Measurements from ENCODE around the gene DRC7. TPM values are rescaled to one million over a fixed set of nuclear protein-coding genes. Genes with fewer than 3 reads are reported as not detected.

Gene DRC7
- total RNA-seq, 1 experiment from 2014 or later, result not detected

DNA sequence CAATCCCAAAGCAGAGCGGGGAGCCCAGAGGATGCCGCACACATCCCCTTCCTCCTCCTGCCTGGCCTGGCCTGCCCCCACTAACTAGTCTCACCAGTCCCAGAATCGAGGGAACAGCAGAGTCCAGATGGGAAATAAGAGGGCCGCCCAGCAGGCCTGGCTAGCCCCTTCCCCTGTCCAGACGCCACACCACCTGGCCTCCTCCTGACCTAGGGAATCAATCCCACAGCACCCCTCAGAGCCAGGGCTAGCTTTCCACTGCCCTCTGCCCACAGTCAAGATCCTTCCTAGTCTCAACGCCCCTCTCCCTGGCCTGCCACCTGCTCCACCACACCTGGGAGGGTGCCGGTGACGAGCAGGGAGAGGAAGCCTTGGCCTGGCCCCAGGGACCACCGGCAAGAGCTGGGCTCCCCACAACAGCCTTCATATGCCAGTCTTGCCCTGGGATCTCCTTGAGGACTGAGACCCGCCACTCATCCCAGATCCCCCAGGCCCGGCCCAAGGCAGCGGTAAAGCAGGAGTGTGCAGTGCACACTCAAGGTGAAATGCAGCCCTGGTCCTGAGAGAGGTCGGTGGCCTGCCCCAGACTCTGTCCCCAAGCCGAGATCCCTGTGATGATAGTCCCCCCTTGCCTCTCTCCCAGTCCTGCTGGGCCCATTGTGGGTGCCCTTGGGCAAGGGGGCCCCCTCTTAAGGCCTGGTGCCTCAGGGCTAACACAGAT, 68.8 kb downstream of the DRC7 start:
- no peak for DNase-seq (ENCODE audit: low spot score)
- no peaks in the 10 kb centered on the region for H3K27me3 Mint-ChIP-seq (ENCODE audit: low read depth)
- peaks cover 22% of the 10 kb centered on the region for H3K4me1 Mint-ChIP-seq
- H3K9me3 Mint-ChIP-seq, result no peaks in the 10 kb centered on the region
- H3K4me3 Mint-ChIP-seq, result no peak overlapping the region
- ATAC-seq, result no peak
- ChIA-PET POLR2A (interaction anchor here (1.2 kb wide), 1 partner anchor 110 kb away, joined by 3 read pairs; no protein-coding TSS in a partner anchor), CTCF (interaction anchor here (4.9 kb wide), 1 partner anchor 12 kb away, joined by 30 read pairs; no protein-coding TSS in a partner anchor)
- H3K27ac Mint-ChIP-seq, result 0 out of 2 replicates have a peak overlapping the region, but pooled peaks have one; percentile 57
- TF ChIP-seq, protein P1, sequence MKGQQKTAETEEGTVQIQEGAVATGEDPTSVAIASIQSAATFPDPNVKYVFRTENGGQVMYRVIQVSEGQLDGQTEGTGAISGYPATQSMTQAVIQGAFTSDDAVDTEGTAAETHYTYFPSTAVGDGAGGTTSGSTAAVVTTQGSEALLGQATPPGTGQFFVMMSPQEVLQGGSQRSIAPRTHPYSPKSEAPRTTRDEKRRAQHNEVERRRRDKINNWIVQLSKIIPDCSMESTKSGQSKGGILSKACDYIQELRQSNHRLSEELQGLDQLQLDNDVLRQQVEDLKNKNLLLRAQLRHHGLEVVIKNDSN (CRISPR knock-in tag; IDR thresholded peaks at IDR 0.05), result no peak
- TF ChIP-seq ZNF423 (CRISPR knock-in tag; IDR thresholded peaks at IDR 0.05) (no peak), ZNF263 (CRISPR knock-in tag; IDR thresholded peaks at IDR 0.05; ENCODE audit: low read depth) (no peak), GRHL2 (CRISPR knock-in tag; IDR thresholded peaks at IDR 0.05; ENCODE audit: insufficient replicate concordance, severe bottlenecking) (no peak), ZBTB21 (CRISPR knock-in tag; IDR thresholded peaks at IDR 0.05; ENCODE audit: borderline replicate concordance) (no peak), NFATC4 (CRISPR knock-in tag; IDR thresholded peaks at IDR 0.05) (no peak), TCF7 (CRISPR knock-in tag; IDR thresholded peaks at IDR 0.05; ENCODE audit: low read depth) (no peak), TEAD1 (CRISPR knock-in tag; IDR thresholded peaks at IDR 0.05) (no peak), TEAD4 (CRISPR knock-in tag; IDR thresholded peaks at IDR 0.05) (no peak), FOXK1 (CRISPR knock-in tag; IDR thresholded peaks at IDR 0.05) (no peak), ETV6 (CRISPR knock-in tag; IDR thresholded peaks at IDR 0.05) (no peak), ZNF416 (CRISPR knock-in tag; IDR thresholded peaks at IDR 0.05) (no peak)
- TF ChIP-seq, protein P2, sequence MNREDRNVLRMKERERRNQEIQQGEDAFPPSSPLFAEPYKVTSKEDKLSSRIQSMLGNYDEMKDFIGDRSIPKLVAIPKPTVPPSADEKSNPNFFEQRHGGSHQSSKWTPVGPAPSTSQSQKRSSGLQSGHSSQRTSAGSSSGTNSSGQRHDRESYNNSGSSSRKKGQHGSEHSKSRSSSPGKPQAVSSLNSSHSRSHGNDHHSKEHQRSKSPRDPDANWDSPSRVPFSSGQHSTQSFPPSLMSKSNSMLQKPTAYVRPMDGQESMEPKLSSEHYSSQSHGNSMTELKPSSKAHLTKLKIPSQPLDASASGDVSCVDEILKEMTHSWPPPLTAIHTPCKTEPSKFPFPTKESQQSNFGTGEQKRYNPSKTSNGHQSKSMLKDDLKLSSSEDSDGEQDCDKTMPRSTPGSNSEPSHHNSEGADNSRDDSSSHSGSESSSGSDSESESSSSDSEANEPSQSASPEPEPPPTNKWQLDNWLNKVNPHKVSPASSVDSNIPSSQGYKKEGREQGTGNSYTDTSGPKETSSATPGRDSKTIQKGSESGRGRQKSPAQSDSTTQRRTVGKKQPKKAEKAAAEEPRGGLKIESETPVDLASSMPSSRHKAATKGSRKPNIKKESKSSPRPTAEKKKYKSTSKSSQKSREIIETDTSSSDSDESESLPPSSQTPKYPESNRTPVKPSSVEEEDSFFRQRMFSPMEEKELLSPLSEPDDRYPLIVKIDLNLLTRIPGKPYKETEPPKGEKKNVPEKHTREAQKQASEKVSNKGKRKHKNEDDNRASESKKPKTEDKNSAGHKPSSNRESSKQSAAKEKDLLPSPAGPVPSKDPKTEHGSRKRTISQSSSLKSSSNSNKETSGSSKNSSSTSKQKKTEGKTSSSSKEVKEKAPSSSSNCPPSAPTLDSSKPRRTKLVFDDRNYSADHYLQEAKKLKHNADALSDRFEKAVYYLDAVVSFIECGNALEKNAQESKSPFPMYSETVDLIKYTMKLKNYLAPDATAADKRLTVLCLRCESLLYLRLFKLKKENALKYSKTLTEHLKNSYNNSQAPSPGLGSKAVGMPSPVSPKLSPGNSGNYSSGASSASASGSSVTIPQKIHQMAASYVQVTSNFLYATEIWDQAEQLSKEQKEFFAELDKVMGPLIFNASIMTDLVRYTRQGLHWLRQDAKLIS (CRISPR knock-in tag; IDR thresholded peaks at IDR 0.05; ENCODE audit: borderline replicate concordance), result no peak
- TF ChIP-seq, protein P3, sequence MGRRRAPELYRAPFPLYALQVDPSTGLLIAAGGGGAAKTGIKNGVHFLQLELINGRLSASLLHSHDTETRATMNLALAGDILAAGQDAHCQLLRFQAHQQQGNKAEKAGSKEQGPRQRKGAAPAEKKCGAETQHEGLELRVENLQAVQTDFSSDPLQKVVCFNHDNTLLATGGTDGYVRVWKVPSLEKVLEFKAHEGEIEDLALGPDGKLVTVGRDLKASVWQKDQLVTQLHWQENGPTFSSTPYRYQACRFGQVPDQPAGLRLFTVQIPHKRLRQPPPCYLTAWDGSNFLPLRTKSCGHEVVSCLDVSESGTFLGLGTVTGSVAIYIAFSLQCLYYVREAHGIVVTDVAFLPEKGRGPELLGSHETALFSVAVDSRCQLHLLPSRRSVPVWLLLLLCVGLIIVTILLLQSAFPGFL (CRISPR knock-in tag; IDR thresholded peaks at IDR 0.05; ENCODE audit: borderline replicate concordance), result no peak
- TF ChIP-seq, protein P4, sequence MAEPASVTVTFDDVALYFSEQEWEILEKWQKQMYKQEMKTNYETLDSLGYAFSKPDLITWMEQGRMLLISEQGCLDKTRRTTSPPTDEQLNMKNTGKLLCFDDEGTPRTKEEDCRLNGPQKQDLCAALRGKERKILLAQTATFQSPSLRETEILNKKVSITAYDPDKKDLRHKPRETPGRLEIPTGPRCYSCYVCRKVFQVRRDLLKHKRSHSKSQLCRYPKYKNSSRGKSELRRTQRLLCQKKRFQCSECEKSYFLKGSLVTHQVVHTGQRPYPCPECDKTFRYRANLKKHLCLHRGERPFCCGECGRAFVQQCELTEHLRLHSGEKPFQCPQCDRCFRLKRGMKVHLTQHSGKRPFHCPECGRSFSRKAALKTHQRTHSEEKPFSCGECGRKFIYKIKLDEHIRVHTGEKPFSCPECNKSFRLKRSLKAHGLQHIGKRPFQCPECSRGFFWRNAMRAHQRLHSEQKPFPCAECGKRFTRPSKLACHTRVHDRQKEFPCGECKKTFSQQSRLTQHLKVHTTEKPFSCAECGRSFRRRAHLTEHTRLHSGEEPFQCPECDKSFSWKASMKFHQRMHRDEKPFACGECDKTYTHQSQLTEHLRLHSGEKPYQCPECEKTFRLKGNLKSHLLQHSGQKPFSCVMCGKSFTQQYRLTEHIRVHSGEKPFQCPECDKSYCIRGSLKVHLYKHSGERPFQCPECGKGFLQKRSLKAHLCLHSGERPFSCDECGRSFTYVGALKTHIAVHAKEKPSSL (CRISPR knock-in tag; conservative IDR thresholded peaks at IDR 0.05), result no peak
- TF ChIP-seq, protein P5, sequence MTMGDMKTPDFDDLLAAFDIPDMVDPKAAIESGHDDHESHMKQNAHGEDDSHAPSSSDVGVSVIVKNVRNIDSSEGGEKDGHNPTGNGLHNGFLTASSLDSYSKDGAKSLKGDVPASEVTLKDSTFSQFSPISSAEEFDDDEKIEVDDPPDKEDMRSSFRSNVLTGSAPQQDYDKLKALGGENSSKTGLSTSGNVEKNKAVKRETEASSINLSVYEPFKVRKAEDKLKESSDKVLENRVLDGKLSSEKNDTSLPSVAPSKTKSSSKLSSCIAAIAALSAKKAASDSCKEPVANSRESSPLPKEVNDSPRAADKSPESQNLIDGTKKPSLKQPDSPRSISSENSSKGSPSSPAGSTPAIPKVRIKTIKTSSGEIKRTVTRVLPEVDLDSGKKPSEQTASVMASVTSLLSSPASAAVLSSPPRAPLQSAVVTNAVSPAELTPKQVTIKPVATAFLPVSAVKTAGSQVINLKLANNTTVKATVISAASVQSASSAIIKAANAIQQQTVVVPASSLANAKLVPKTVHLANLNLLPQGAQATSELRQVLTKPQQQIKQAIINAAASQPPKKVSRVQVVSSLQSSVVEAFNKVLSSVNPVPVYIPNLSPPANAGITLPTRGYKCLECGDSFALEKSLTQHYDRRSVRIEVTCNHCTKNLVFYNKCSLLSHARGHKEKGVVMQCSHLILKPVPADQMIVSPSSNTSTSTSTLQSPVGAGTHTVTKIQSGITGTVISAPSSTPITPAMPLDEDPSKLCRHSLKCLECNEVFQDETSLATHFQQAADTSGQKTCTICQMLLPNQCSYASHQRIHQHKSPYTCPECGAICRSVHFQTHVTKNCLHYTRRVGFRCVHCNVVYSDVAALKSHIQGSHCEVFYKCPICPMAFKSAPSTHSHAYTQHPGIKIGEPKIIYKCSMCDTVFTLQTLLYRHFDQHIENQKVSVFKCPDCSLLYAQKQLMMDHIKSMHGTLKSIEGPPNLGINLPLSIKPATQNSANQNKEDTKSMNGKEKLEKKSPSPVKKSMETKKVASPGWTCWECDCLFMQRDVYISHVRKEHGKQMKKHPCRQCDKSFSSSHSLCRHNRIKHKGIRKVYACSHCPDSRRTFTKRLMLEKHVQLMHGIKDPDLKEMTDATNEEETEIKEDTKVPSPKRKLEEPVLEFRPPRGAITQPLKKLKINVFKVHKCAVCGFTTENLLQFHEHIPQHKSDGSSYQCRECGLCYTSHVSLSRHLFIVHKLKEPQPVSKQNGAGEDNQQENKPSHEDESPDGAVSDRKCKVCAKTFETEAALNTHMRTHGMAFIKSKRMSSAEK (CRISPR knock-in tag; IDR thresholded peaks at IDR 0.05; ENCODE audit: borderline replicate concordance), result no peak
- no peaks in the 10 kb centered on the region for H3K36me3 Mint-ChIP-seq

Measured in WTC11 (cell line).